GM18868 (cell line): Measurements from ENCODE around the gene HOXA11.

ENCODE experiments used
- ATAC-seq: cut with Tn5 transposase; IDR thresholded peaks from one replicate; pipeline ENCODE4 v1.9.1; 2021; ENCODE audit warnings: mild to moderate bottlenecking, moderate library complexity; ENCODE audit not compliant: unreplicated experiment

The HOXA11 gene

DNA sequence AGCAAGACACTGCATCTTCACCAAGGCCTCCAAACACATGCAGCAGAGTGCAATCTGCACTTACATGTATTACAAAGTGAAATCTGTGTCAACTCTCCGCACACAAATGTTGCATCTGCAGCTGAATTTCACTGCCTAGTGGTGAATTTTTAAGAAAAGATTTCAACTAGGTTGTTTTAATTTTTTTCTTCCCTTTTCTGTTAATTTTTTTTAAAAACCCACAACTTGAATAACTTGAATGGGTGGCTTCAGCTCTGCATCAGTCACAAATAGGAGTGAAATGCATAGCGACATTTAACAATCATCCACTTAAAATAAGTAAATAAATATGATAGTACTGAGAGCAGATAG lies 8.9 kb upstream of the HOXA11 start:
- no peak for ATAC-seq

DNA sequence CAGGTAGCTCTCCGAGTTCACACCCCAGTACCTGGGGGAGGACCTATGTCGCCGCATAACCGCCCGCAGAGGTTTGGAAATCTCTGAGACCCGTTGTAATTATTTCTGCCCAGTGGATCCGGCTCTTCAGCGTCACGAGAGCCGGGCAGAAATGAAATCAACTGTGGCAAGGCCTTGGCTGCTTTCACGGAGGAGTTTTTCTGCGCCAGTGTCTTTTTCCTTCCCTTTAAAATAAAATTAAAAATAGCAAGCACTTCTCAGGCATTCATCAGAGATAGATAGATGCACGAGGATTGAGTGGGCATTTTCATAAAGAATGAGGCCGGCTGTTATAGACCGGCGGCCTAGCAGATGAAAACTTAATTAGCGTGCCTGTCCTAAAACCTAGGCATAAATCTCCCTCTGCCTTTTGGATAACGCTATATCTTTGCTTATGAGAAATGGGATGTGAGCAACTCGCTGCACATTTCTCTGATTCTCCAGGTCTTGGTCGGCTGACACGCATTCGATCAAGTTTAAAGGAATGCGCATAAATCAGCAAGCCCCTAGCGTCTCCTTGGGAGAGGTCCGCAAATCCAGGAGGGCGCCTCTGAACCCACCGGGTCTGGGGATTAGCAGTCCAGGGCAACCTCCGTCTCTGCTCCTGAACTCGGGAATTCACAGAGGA lies 8.4 kb upstream of the HOXA11 start:
- ATAC-seq: no peak

DNA sequence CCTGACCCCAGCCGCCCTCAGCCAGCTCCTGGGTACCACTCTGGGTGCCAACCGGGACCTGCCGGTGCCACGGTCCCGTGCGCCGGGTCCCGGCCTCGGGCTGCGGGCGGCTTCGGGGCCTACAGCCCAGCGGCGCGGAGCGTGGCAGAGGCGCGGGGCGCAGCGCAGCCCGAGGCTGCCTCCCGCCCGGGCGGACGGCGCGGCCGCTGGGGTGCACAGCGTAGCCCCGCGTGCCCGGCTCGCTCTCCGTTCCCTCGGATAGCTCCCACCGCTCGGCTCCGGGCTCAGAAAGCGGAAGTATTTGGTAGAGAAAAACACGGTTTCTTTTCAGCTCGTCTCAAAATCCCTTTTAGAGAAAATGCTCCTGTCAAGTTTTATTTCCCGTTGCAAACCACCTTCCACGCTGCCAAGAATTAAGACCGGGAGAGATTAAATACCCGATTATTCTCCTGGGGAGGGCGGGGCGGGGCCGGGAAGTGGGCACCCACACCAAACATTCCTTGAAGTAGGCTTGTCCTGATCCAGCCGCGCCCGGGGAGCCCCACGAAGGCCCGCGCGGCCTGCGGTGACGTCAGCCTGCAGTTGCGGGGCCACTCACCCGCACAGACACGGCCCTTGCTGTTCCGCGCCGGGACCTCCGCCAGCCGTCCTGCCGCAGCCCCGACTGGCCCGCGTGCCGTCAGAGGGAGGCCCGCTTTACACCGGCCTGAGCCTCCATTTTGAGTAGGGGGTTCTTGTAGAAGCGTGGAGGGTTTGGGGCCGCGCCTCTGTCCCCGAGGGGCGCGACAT lies 7.7 kb upstream of the HOXA11 start:
- ATAC-seq: no peak

DNA sequence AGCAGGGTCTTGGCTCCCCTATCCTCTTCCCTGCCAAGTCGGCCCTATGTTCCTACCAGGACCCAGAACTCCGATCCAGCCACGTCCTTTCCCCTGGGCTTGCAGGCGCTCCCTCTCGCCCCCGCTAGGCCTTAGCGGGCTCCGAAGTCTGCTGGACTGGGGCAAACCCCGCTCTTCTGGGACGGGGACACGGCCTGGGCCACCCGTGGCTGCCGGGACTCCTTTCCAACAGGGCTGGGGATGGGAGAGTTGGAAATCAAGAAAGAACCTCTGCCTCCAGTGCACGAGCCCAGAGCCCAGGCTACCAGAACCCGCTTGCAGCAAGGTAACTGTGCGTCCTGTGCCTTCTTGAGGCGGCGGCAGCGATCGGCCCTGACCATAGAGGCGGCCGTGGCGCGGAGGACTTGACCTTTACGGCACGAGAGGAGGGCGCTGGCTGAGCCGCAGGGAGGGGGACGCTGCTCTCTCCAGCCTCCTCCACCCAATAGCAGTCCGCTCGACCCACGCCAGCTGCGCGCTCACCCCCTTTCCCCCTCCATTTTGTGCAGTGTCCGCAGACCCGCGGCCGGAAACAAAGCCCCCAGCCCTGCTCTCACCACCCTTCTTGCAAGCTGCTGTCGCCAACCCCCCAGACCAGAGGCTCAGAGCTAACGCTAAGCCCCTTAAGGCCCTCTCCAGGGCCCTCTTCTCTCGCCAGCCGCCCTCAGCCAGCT lies 7.0 kb upstream of the HOXA11 start:
- ATAC-seq: no peak

DNA sequence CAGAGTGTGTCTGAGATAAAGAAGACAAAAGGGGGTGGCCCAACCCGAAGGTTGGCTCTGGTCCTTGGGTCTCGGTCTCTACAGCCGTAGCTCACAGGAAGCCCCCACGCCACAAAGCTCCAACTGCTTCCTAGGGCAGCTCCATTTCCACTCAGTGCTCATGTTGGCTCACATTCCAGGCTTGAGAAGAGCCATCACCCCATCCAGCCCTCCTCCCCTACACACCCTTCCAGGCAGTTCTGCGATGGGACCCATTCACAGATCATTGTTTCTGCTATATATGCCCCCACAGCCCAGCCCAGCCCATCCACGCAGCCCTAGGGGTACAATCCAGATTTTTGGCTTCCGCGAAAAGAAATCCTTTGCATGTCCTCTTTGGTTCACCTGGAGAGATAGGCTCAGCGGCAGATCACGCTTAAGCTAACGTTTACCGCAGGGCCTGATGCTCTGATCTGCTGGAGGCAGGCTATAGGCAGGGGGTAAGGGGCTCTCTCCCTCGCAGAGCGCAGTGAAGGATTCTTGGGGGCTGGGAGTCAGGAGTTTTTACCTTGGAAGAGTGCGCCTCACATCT lies 6.2 kb upstream of the HOXA11 start:
- ATAC-seq: no peak

DNA sequence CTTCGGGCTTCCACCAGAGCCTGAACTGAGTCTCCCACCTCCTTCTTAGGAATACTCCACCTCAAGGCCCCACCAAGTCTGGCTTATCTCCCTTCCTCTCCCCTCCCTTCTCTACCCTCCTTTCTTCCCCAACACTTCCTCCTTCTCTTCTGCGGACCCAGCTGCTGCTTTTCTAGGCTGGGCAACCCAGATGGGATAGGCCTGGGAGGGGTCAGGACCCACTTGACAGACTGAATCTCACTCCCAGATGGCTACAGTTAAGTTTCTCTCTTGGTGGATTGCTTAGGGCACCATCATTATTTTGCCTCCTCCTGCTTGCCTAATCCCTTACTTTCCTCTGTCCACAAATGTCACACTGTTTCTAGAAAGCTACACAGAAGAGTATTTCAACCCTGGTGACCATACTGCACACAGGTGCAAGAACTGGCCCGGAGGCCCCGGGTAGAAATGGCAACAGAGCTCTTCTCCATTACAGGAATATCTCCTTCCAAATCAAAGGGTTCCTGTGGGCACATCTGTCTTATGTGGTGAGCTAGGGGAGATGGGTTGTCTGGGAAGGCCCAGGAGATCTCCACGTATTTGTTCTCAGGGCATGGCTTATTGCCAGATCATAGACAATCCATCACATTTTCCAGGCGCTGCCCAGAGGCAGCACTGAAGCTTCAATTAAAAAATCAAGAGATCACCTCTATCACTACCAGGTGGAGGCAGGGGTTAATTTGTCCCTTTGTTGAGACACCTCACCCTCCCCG lies 5.1 kb upstream of the HOXA11 start:
- ATAC-seq: no peak

DNA sequence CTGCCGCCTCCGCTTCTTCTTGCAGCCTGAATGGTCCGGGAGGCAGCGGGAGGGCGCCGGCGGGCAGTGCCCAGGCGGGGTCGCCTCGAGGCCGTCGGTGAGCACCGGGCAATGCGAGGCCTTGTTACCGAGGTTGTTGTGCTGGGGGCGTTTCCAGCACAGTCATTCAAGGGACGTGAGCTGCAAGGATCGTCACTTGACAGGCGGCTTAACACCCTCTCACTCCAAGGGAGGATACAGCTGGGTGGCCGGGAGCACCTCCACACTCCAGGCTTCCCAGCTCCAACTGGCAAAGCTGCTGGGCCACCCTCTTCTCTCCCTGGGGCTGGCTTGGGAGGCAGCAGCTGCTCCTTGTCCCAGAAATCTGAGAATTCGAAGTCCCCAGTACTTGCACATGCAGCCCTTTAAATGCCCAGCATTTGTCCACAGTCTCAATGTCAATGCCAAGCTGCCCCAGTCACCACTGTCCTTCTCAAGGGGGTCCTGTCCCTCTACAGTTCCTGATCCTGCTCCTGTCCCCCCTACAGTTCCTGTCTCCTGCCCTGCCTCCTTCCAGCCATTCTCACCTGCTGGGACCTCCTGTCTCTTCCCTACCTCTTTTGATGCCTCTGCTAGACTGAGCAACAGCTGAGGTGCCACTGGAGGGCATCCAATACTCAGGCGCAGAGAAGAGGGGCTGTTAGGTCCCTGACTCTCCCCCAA lies 4.4 kb upstream of the HOXA11 start:
- ATAC-seq: no peak

DNA sequence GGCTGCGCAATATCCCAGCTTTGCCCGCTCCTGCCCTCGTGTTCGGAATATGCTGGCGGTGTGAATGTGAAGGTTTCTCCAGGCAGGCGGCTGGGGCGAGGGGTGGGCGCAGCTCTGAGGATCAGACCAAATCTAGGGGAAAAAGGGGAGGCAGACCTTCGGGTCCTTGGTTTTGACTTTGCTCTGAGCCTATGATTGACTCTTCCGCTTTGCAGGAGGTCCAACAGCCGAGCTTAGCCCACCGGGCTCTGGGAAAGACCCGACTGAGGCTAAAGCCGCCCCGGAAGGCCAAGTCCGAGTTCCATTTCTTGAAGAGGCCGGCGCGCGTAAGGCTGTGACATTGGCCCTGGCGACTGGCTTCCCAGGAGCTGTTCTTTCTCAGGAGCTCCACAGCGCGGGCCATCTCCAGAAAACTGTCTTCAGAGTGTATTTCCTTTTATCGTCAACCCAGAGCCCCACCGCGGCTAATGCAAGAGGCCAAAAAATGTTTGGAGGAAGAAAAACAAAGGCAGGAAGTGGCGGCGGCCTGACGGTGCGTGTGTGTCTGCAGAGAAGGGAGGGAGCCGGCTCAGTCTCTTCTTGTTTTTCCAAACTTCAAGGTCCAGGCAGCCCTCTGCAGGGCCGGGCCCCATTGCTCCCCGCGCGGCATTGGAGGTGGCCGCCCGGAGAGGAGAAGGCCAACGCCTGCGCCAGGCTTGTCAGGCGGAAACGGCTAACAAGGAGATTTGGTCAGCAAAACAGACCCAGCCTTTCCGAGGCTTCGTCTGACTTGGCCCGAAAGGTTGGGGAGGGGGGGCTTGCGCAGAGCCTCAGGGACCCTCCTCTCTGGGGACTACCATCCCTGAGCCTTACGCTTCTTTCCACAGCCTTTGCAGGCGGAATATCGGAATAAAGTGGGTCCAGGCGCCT lies 3.6 kb upstream of the HOXA11 start:
- ATAC-seq: no peak

DNA sequence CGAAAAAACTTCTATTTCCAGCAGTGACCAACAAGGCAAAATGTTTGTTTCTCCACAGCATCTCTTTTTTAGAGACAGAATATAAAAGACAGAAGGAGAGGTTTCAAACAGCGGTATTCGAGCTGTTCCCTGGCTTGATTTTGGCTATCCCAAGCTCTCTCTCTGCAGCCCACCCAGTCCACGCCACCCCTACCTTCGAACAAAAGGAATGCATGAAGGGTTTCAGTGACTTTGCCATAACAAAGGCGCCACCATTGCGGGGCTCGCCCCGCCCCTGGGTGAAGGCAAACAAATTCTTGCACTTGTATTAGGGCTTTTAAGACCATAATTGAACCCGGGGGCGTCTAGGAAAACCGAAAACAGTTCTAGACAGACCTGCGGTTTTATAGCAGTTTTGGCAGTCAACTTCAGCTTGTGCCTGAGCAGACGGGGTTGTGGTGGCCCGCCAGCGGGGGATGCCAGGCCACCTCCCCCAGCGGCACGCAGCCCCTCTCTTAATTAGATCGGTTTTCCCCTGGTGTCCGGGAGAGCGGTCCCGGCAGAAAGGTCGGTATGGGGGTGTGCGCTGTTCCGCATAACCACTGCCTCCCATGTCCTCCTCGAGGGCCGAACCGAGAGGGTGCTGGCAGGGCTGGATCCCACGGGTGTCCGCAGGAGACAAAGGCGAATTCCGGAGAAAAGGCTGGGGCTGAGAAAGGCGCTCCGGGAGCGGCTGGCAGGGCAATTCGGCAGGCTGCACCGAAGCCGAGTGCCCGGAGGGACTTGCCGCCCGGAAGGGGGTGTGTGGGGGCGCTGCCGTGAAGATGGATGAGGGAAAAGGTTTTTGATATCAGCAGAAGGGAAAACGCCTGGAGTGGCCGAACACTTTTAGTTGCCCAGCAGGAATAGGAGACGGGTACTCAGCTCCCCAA lies 2.7 kb upstream of the HOXA11 start:
- no peak for ATAC-seq

DNA sequence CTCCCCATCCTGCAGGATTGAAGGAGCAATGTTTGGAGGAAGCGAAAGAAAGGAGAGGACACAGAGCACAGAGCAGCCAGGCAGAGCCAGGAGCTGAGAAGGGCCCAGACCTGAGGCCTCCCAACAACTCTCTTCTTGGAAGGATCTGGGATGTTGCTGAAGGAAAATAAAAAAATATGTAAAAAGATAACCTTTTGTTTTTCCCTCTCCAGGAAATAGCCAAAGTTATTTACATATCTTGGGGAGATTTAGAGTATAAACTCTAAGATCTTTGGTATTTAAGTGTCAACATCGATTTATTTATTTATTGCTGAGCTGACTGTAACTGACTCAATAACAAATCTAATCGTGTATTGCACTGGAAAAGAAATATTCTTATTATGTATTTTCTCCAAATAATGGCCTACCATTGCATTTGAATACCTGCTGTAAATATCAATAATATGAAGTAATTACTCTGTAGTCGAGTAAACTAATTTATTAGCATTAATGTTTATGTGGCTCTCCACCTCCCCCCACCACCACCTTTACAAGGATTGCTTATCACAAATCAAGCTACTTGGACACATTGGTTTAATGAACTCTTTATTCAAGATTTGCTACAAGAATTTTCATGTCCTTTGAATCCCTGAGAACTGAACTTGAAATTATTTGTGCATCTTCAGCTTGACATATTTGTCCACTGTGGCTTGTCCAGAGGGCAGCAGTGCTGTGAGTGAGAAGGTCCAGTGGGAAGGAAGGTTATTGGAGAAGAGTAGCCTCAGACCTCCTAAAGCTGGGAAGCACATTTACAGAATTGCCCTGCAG lies 1.8 kb upstream of the HOXA11 start:
- ATAC-seq: no peak

DNA sequence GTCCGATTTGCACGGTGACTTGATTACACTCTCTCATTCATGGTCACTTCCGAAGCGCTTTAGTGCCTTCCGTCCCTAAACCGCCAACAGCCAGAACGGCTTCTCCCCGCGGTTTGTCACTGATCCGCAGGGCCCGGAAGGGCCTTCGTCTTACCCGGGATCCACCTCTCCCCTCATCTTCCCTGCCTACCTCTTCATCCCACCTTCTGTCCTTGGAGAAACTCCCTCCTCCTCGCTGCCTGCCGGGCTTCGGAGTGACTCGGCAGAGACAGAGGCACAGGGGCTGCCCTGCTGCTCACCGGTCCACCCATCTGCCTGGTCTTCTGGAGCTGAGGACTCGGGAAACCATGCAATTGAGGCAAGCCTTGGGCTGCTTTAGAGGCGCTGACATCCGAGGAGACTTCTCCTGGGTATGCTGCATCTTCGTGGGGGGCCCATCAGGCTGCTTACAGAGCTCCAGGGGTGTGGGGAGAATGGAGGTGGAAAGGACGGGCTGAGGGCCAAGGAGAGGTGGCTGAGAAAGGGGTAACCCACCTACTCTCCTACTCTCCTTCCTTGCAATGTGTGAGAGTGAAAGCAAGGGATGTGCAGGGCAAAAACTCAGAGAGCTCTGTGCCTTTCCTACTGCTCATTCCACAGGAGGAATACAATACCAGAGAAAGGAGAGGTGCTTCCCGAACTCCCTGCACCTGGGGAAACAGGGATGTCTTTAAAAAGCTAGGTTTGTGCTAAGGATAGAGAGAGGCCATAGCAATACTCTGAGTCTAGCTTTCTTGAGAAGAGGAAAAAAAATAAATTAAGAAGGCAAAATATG lies 1.0 kb upstream of the HOXA11 start:
- no peak for ATAC-seq

DNA sequence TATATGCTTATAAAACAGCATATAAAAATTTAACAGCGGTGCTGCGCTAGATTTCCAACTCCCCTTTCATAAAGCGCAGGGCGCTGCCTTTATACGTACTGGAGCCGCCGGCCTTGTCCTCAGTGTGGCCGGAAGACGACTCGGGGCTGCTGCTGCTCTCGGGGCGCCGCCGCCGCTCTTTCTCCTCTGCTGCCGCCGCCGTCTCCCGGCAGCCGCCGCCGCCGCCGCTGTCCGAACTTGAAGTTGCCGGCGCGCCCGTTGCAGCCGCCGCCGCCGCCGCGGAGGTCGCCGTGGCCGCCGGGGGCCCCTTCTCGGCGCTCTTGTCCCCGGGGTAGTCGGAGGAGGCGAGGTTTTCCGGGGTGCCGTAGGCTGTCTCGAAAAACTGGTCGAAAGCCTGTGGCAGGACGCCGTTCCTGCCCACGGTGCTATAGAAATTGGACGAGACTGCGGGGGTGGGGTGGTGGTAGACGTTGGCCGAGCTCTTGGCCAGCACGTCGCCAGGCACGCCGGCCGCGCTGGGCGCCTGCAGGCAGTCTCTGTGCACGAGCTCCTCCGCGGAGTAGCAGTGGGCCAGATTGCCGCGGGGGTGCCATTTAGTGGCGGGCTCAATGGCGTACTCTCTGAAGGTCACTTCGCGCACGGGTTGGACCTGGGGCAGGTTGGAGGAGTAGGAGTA lies 557 bp downstream of the HOXA11 start:
- no peak for ATAC-seq

DNA sequence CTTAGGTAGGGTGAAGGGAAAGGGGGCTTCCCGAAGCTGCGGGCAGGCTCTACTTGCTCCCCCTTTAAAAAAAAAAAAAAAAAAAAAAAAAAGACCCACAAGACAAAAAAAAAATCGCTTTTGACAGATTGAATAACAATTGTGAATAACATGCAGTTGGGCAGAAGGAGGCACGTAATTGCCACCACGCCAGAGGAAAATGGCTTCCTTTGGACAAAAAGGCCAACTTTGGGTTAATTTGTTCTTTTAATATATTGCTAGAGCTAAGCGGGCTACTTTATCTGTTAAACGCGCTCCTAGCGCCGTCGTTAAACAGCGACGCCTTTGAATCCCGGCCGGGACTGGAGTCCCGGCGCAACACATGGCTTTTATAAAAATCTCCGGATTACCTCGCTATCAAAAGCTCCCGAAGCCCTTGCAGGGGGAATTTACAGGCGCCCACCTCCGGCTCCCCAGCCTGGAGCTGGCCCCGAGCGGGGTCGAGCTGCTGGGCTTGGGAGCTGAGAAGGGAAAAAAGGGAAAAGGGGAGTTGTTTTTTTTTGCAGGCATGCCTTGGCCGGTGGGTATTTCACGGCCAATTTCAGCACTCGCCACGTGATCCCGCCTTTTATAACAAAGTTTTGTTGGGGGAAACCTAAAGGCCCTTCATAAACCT lies 1.2 kb downstream of the HOXA11 start:
- ATAC-seq: no peak

DNA sequence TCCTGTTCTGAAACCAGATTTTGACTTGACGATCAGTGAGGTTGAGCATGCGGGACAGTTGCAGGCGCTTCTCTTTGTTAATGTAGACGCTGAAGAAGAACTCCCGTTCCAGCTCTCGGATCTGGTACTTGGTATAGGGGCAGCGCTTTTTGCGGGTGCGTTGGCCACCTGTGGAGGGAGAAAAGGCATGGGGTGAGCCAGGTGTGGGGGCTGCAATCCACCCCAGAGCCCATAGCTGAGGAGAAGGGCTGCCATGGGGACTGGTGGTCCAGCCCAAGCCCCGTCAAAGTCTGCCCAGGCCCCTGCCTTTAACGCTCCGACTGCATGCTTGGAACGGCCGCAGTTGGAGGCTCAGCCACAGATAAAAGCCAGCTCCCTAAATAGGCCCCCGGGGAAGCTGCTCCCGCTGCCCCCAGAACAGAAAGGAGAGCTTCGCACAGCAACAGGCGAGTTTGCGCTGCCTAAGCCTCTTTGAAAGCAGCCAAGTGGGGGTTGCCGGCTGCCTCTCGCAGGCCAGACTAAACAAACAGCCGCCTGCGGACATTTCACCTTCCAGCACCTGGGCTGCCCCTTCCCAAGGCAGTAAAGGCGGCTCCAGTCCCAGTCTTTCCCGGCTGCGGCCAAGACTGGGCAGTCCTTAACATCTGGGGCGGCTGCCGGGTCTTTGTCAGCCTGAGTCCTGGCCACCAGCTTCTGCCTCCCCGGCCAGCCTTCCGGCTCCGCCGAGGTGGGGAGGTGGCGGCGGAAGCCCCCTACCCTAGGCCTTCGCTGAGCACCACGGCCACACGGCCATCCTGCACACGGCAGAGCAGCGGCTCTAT lies 2.0 kb downstream of the HOXA11 start:
- ATAC-seq: no peak
